ENCODE results near the gene MACROD2.

GRCh38 chr20:14751191-14751590, 755.9 kb downstream of the MACROD2 start:
- TF ChIP-seq POLR2A (IDR thresholded peaks at IDR 0.05) (no peak), CTCF (IDR thresholded peaks at IDR 0.05) (no peak)

All from body of pancreas (tissue), 4 donors.